Measurements from ENCODE around the gene PSMD7. TPM values are rescaled to one million over a fixed set of nuclear protein-coding genes. Genes with fewer than 3 reads are reported as not detected.
A peak's percentile ranks its signal among the peaks of the same experiment; 100 is the strongest.

The PSMD7 gene
- total and polyA plus RNA-seq, 2 of the 13 experiments (the other 11 are each of a cell fraction or from before 2014, with no cell fraction given), result 105 to 224 TPM

DNA sequence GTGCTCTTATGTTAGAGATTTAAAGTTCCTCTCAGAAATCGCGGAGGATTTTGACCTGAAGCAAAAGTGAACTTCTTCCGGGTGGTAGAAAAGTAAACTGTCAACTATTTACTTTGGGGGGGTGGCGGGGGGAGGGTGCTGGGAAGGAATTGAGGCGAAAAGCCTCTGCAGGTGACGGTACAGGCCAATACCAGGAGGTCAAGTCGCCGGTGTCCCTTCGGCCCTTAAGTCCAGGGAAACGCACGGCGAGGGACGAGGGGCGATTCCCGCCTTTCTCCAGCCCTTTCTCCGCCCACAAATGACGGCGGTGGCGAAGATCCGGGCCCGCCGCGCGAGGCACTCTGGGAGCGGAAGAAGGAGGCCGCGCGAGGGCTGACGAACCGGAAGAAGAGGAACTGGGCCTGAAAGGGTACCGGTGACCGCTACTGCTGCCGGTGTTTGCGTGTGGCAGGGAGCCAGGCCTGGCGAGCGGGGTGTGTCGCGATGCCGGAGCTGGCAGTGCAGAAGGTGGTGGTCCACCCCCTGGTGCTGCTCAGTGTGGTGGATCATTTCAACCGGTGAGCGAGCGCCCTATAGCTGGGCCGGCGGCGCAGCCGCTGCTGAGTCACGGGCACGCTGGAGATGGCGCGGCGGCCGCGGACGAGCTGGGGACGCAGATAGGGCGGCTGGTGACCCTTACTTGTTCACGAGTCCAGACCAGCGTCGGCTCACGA, at the start of gene PSMD7 (continued):
- TF ChIP-seq, protein P1, sequence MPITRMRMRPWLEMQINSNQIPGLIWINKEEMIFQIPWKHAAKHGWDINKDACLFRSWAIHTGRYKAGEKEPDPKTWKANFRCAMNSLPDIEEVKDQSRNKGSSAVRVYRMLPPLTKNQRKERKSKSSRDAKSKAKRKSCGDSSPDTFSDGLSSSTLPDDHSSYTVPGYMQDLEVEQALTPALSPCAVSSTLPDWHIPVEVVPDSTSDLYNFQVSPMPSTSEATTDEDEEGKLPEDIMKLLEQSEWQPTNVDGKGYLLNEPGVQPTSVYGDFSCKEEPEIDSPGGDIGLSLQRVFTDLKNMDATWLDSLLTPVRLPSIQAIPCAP (CRISPR knock-in tag; IDR thresholded peaks at IDR 0.05; ENCODE audit: low read depth), result no peak
- TF ChIP-seq SMARCC2 (IDR thresholded peaks at IDR 0.05) (no peak), ZNF775 (CRISPR knock-in tag; IDR thresholded peaks at IDR 0.05; ENCODE audit: borderline replicate concordance) (no peak), CHD4 (IDR thresholded peaks at IDR 0.05; ENCODE audit: borderline replicate concordance, low read length) (no peak), RXRB (CRISPR knock-in tag; IDR thresholded peaks at IDR 0.05; ENCODE audit: borderline replicate concordance) (no peak; the same call in 1 of the 2 replicates), PTBP1 (IDR thresholded peaks at IDR 0.05; ENCODE audit: low read depth, low read length, poor library complexity, severe bottlenecking) (peak; percentile 81), TMF1 (CRISPR knock-in tag; IDR thresholded peaks at IDR 0.05; ENCODE audit: low read depth) (peak; percentile 96), U2AF1 (optimal IDR thresholded peaks at IDR 0.05; ENCODE audit: low read depth, low read length) (peak; percentile 56)
- TF ChIP-seq, protein P2, sequence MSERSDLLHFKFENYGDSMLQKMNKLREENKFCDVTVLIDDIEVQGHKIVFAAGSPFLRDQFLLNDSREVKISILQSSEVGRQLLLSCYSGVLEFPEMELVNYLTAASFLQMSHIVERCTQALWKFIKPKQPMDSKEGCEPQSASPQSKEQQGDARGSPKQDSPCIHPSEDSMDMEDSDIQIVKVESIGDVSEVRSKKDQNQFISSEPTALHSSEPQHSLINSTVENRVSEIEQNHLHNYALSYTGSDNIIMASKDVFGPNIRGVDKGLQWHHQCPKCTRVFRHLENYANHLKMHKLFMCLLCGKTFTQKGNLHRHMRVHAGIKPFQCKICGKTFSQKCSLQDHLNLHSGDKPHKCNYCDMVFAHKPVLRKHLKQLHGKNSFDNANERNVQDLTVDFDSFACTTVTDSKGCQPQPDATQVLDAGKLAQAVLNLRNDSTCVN (CRISPR knock-in tag; IDR thresholded peaks at IDR 0.05; ENCODE audit: borderline replicate concordance), result peak; percentile 62
- TF ChIP-seq, protein P3, sequence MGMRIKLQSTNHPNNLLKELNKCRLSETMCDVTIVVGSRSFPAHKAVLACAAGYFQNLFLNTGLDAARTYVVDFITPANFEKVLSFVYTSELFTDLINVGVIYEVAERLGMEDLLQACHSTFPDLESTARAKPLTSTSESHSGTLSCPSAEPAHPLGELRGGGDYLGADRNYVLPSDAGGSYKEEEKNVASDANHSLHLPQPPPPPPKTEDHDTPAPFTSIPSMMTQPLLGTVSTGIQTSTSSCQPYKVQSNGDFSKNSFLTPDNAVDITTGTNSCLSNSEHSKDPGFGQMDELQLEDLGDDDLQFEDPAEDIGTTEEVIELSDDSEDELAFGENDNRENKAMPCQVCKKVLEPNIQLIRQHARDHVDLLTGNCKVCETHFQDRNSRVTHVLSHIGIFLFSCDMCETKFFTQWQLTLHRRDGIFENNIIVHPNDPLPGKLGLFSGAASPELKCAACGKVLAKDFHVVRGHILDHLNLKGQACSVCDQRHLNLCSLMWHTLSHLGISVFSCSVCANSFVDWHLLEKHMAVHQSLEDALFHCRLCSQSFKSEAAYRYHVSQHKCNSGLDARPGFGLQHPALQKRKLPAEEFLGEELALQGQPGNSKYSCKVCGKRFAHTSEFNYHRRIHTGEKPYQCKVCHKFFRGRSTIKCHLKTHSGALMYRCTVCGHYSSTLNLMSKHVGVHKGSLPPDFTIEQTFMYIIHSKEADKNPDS (CRISPR knock-in tag; IDR thresholded peaks at IDR 0.05), result peak; percentile 34; the same call in 1 of the 2 replicates
- TF ChIP-seq, protein P4, sequence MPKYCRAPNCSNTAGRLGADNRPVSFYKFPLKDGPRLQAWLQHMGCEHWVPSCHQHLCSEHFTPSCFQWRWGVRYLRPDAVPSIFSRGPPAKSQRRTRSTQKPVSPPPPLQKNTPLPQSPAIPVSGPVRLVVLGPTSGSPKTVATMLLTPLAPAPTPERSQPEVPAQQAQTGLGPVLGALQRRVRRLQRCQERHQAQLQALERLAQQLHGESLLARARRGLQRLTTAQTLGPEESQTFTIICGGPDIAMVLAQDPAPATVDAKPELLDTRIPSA (CRISPR knock-in tag; IDR thresholded peaks at IDR 0.05; ENCODE audit: borderline replicate concordance), result 0 out of 2 replicates have a peak, but pooled peaks have one; percentile 24
- TF ChIP-seq, protein P5, sequence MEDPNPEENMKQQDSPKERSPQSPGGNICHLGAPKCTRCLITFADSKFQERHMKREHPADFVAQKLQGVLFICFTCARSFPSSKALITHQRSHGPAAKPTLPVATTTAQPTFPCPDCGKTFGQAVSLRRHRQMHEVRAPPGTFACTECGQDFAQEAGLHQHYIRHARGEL (CRISPR knock-in tag; IDR thresholded peaks at IDR 0.05), result peak; percentile 87

All from HepG2 (cell line).